HepG2 (cell line): Measurements from ENCODE around the gene TNFSF11. TPM values are rescaled to one million over a fixed set of nuclear protein-coding genes. Genes with fewer than 3 reads are reported as not detected.

ENCODE experiments used
- ATAC-seq: fragments of 200-7000 bp; cut with Tn5 transposase; 3 replicates; pipeline ENCODE4 v1.9.1; 2020; ENCODE audit warnings: mild to moderate bottlenecking, moderate library complexity
- BruUV-seq: library from RNA; stranded (reverse); fragments of 400-500 nt; replicated peaks from 2 replicates; lab custom pipeline; 2021; lab: Mats Ljungman, UMichigan
- CTCF ChIA-PET: fragments of 300-600 bp; formaldehyde crosslinking; extraction: SDS; loops from one replicate; lab custom pipeline; 2021; ENCODE audit warnings: low total read pairs, inconsistent platforms, low intra/inter-chr PET ratio; lab: Yijun Ruan, JAX
- POLR2A ChIA-PET: fragments of 350-600 bp; sonication (Branson Sonifier 250); formaldehyde crosslinking; loops from one replicate; lab custom pipeline; 2020; ENCODE audit warnings: antibody characterized with exemption, inconsistent platforms; lab: Yijun Ruan, JAX
- DNase-seq: peaks from one replicate; pipeline ENCODE4 v3.0.0-alpha.2; 2015; ENCODE audit warnings: low spot score
- FAIRE-seq: peaks from 3 replicates; lab custom pipeline; 2011; peaks lifted over from hg19 to GRCh38; lab: Jason Lieb, UNC
- H2AFZ ChIP-seq: one replicate; pipeline ENCODE4 v1.6.1; 2011; ENCODE audit warnings: low read length, inconsistent platforms
- H3K27ac ChIP-seq: fragments of 300-600 bp; 3 replicates; pipeline ENCODE4 v1.8.0; 2011; ENCODE audit warnings: mixed run types, mild to moderate bottlenecking, mixed read lengths, low read length, inconsistent platforms; ENCODE audit not compliant: insufficient read depth; ENCODE audit errors: extremely low read length
- H3K27me3 ChIP-seq, 2 experiments: fragments of 200-600 bp in 1 of 2; 2 replicates in 1 of 2; 3 replicates in 1 of 2; pipeline versions ENCODE4 v1.6.0 to v1.8.0; 2011; ENCODE audit warnings: low read length in 2 of 2, mild to moderate bottlenecking in 2 of 2, moderate library complexity in 2 of 2, inconsistent platforms in 1 of 2; ENCODE audit not compliant: insufficient read depth in 2 of 2, control insufficient read depth in 1 of 2
- H3K36me3 ChIP-seq, 2 experiments: fragments of 200-600 bp in 1 of 2; replicated peaks in 1 of 2; 2 replicates in 1 of 2; 3 replicates in 1 of 2; pipeline versions ENCODE4 v1.5.1 to v1.8.0; 2011; ENCODE audit warnings: low read length in 2 of 2, inconsistent platforms in 1 of 2; ENCODE audit not compliant: insufficient read depth in 2 of 2, control insufficient read depth in 1 of 2
- H3K4me1 ChIP-seq: 2 replicates; pipeline ENCODE4 v1.5.1; 2012; ENCODE audit warnings: low read length, inconsistent platforms; ENCODE audit not compliant: insufficient read depth
- H3K4me2 ChIP-seq: 2 replicates; pipeline ENCODE4 v1.6.0; 2011; ENCODE audit warnings: low read depth, low read length, inconsistent platforms
- H3K4me3 ChIP-seq, 3 experiments: fragments of 200-600 bp in 1 of 3; sonication (generic), shearing (Covaris generic) in 1 of 3; replicated peaks in 1 of 3; 2 replicates each; pipeline ENCODE4 v1.5.1; 2011 to 2016; ENCODE audit warnings: low read length in 3 of 3, inconsistent platforms in 2 of 3, low read depth in 2 of 3, mild to moderate bottlenecking in 2 of 3, control low read depth in 1 of 3, mixed read lengths in 1 of 3; ENCODE audit not compliant: insufficient read depth in 1 of 3
- H3K79me2 ChIP-seq: one replicate; pipeline ENCODE4 v1.6.1; 2011; ENCODE audit warnings: low read length, inconsistent platforms; ENCODE audit not compliant: insufficient read depth
- H3K9ac ChIP-seq: 2 replicates; pipeline ENCODE4 v1.6.0; 2011; ENCODE audit warnings: mild to moderate bottlenecking, low read depth, low read length, inconsistent platforms; ENCODE audit not compliant: insufficient read depth
- H3K9me3 ChIP-seq: 2 replicates; pipeline ENCODE4 v1.5.1; 2012; ENCODE audit warnings: mild to moderate bottlenecking, low read length
- H4K20me1 ChIP-seq: 2 replicates; pipeline ENCODE4 v1.6.0; 2011; ENCODE audit warnings: inconsistent platforms, mild to moderate bottlenecking, low read length, moderate library complexity; ENCODE audit not compliant: insufficient read depth
- ARNT ChIP-seq: fragments of 450-650 bp; IDR thresholded peaks from 2 replicates; pipeline ENCODE4 v1.6.1; 2017
- BHLHE40 ChIP-seq: IDR thresholded peaks from 2 replicates; pipeline ENCODE4 v1.6.1; 2011; ENCODE audit warnings: low read length, improper control_type of control experiment
- HNRNPLL ChIP-seq: fragments of 200-400 bp; formaldehyde crosslinking; IDR thresholded peaks from 2 replicates; pipeline ENCODE4 v1.6.1; 2017; ENCODE audit warnings: mild to moderate bottlenecking, low read depth, low read length; ENCODE audit not compliant: poor library complexity, severe bottlenecking
- MTF2 ChIP-seq: sonication (generic); formaldehyde crosslinking; IDR thresholded peaks from 2 replicates; pipeline ENCODE4 v1.5.0; 2020; ENCODE audit warnings: missing genetic modification reagents, borderline replicate concordance
- POLR2G ChIP-seq: fragments of 200-400 bp; formaldehyde crosslinking; IDR thresholded peaks from 2 replicates; pipeline ENCODE4 v1.6.1; 2018; ENCODE audit warnings: mild to moderate bottlenecking, low read depth, low read length, moderate library complexity
- RAD51 ChIP-seq: fragments of 450-650 bp; IDR thresholded peaks from 2 replicates; pipeline ENCODE4 v1.6.1; 2016; ENCODE audit warnings: borderline replicate concordance
- WGBS: methylation state at CpG from one replicate; pipeline ENCODE4 v1.1.6; 2017; ENCODE audit warnings: low lambda C conversion rate; 5-methylcytosine and 5-hydroxymethylcytosine counted together
- in situ Hi-C: cut with HindIII; loops from 2 replicates; pipeline ENCODE4 v1.10.0; 2017; ENCODE audit warnings: low pct_unique_long_range_greater_than_20kb; ENCODE audit not compliant: extremely low pct_ligation_motif_present
- intact Hi-C: fragments of 100-400 bp; cut with micrococcal nuclease; formaldehyde crosslinking; loops from one replicate; pipeline ENCODE4 v1.10.0; 2022; ENCODE audit not compliant: unreplicated experiment
- polyA plus RNA-seq, 8 experiments: library from polyadenylated mRNA; depleted of rRNA in 3 of 8; stranded (reverse) in 7 of 8; unstranded in 1 of 8; fragments of >200 nt; fragmentation: Illumina TruSeq in 4 of 8; extraction: Trizol in 4 of 8; gene quantifications; 2 replicates each; pipeline versions ENCODE4 v1.2.1 to v1.2.3, GENCODE V29; 2011 to 2016; ENCODE audit warnings: low read depth in 4 of 8, missing spikeins in 1 of 8, mixed read lengths in 1 of 8; ENCODE audit not compliant: insufficient read depth in 1 of 8
- total RNA-seq, 5 experiments: library from RNA; depleted of rRNA; stranded (reverse); fragments of >200 nt; fragmentation: Illumina TruSeq; extraction: Trizol; gene quantifications; 2 replicates each; pipeline ENCODE4 v1.2.3, GENCODE V29; 2016; ENCODE audit warnings: low read depth in 1 of 5
- TF ChIP-seq, protein P1 (sequence below): sonication (generic); formaldehyde crosslinking; IDR thresholded peaks from 2 replicates; pipeline ENCODE4 v1.4.0; 2020; ENCODE audit warnings: missing genetic modification reagents
- TF ChIP-seq, protein P2 (sequence below): sonication (generic); formaldehyde crosslinking; IDR thresholded peaks from 2 replicates; pipeline ENCODE4 v1.5.0; 2020; ENCODE audit warnings: missing genetic modification reagents, mild to moderate bottlenecking, borderline replicate concordance

Gene TNFSF11
- total and polyA plus RNA-seq, 2 of the 13 experiments (the other 11 are each of a cell fraction or from before 2014, with no cell fraction given) = 0.03 TPM; not detected in 1

DNA sequence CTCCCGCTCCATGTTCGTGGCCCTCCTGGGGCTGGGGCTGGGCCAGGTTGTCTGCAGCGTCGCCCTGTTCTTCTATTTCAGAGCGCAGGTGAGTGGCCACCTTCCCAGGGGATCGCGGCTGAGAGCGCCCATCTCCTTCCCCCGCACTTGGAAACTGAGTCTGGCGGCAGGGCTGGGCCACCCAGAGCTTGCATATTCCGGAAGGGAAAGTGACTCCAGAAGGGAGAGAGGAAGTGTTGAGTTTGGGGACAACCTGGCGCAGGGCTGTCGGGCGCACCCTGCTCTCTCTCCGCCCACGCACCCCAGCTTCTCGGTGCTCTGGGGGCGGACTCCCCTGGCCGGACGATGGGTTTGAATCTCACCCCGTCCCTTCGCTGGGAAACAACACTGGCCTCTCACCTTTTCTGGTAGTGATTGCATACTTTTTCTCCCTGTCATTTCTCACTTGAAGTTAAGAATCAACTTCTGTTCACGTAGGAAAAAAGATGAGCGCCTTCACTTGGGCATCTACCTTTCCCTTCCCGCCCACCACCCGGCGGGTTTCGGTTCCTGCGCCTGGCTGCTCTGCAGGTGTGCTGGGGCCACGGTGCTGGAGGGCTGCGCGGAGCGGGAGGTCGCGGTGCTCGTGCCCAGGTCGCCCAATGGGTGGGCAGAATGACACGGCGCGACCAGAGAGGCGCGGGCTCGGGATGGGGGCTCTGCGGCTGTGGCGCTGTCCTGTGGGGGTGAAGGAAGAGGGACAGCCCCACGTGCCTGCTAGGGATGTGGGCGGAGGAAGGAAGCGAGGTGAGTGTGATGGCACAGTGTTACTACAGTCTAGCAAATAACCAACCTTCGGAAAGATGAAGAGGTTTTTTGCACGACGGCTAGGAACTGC, 721 bp downstream of the TNFSF11 start:
- ChIA-PET CTCF (no interaction called here), POLR2A (no interaction called here)
- no TSS peak for BruUV-seq
- Histone ChIP-seq H4K20me1 (no peaks in the 10 kb centered on the region), H3K27me3 (no peaks in the 10 kb centered on the region; a peak in 1 of 5 replicates), H3K36me3 (no peaks in the 10 kb centered on the region), H3K4me3 (no peak overlapping the region), H3K79me2 (no peaks in the 10 kb centered on the region), H3K27ac (no peak overlapping the region), H3K9me3 (no peaks in the 10 kb centered on the region), H2AFZ (no peak overlapping the region), H3K4me1 (no peaks in the 10 kb centered on the region), H3K9ac (no peak overlapping the region), H3K4me2 (no peak overlapping the region)
- ATAC-seq (no peak), DNase-seq (no peak), FAIRE-seq (no peak)
- no peak for TF ChIP-seq ARNT
- peak; percentile 6 for TF ChIP-seq HNRNPLL
- intact Hi-C loops = no loop called here
- WGBS = 34% methylated on average over 43 of the region's 51 CpGs
- in situ Hi-C loops = loop anchor here (25.0 kb wide), 1 partner anchor 563 kb away; no protein-coding TSS in a partner anchor

DNA sequence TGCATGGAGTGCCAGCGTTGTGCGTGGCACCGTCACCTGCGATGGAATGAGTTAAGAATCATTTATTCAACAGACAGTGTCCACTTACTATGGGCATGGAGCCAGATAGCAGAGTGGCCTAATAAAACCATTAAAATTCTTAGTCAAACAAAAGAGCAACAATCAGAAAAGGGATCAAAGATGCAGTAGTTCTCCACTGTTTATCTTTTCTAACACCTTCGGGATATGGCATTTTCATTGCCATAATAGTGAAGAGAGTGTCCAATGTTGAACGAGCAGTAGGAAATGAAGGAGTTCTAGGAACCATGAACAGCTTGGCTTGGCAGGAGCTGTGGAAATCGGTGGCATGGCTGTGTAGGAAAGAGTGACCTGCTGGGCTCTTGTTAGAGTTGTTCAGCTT, 2.0 kb downstream of the TNFSF11 start:
- no peak overlapping the region for H3K4me2 ChIP-seq
- H4K20me1 ChIP-seq = no peaks in the 10 kb centered on the region
- H3K27ac ChIP-seq = no peak overlapping the region
- POLR2A ChIA-PET = no interaction called here
- H3K9me3 ChIP-seq = no peaks in the 10 kb centered on the region
- CTCF ChIA-PET = no interaction called here
- no peaks in the 10 kb centered on the region for H3K4me1 ChIP-seq
- H3K4me3 ChIP-seq = no peak overlapping the region
- BruUV-seq = no TSS peak
- no peaks in the 10 kb centered on the region for H3K79me2 ChIP-seq
- in situ Hi-C loops = loop anchor here (25.0 kb wide), 1 partner anchor 561 kb away; no protein-coding TSS in a partner anchor
- intact Hi-C loops = no loop called here
- DNase-seq (no peak), FAIRE-seq (no peak), ATAC-seq (no peak)
- 49% methylated on average over 7 of the region's 7 CpGs for WGBS
- H3K9ac ChIP-seq = no peak overlapping the region
- H3K27me3 ChIP-seq = no peaks in the 10 kb centered on the region; a peak in 1 of 5 replicates
- no peaks in the 10 kb centered on the region for H3K36me3 ChIP-seq
- no peak overlapping the region for H2AFZ ChIP-seq
- TF ChIP-seq BHLHE40 (no peak), MTF2 (CRISPR knock-in tag) (no peak), RAD51 (no peak), POLR2G (no peak)
- TF ChIP-seq, protein P1, sequence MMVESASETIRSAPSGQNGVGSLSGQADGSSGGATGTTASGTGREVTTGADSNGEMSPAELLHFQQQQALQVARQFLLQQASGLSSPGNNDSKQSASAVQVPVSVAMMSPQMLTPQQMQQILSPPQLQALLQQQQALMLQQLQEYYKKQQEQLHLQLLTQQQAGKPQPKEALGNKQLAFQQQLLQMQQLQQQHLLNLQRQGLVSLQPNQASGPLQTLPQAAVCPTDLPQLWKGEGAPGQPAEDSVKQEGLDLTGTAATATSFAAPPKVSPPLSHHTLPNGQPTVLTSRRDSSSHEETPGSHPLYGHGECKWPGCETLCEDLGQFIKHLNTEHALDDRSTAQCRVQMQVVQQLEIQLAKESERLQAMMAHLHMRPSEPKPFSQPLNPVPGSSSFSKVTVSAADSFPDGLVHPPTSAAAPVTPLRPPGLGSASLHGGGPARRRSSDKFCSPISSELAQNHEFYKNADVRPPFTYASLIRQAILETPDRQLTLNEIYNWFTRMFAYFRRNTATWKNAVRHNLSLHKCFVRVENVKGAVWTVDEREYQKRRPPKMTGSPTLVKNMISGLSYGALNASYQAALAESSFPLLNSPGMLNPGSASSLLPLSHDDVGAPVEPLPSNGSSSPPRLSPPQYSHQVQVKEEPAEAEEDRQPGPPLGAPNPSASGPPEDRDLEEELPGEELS (CRISPR knock-in tag) = no peak
- TF ChIP-seq, protein P2, sequence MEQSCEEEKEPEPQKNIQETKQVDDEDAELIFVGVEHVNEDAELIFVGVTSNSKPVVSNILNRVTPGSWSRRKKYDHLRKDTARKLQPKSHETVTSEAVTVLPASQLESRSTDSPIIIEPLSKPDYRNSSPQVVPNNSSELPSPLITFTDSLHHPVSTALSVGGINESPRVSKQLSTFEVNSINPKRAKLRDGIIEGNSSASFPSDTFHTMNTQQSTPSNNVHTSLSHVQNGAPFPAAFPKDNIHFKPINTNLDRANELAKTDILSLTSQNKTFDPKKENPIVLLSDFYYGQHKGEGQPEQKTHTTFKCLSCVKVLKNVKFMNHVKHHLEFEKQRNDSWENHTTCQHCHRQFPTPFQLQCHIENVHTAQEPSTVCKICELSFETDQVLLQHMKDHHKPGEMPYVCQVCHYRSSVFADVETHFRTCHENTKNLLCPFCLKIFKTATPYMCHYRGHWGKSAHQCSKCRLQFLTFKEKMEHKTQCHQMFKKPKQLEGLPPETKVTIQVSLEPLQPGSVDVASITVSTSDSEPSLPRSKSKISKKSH = no peak
